ENCODE results near the gene SLC23A2. TPM values are rescaled to one million over a fixed set of nuclear protein-coding genes. Genes with fewer than 3 reads are reported as not detected.

Gene SLC23A2
- total RNA-seq, 1 experiment from 2014 or later: 22.3 TPM

DNA sequence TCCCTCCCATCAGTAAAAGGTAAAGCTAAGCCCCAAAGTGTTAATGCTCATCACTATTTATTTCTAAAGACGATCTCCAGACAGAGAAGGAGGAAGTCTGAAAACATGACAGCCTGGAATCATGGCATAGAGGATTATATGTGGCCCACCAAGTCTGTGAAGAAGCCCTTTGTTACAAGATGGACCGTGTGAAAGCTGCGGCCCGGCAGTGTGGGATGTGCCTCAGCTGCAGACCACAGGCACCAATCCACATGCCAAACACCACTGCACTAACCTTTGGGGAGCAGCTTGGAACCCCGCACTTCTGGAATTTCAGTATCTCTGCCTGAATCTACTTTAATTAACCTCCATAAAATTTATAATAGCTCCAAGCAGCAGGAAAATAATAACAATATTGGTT lies 90.4 kb downstream of the SLC23A2 start:
- intact Hi-C loops (cut with micrococcal nuclease; ENCODE audit: unreplicated experiment): no loop called here
- Histone ChIP-seq H3K36me3 (ENCODE audit: low read depth) (no peaks in the 10 kb centered on the region), H3F3A (ENCODE audit: insufficient read depth, low read depth) (peaks cover 7% of the 10 kb centered on the region), H2AFZ (no peak overlapping the region), H3K4me1 (replicated peaks; ENCODE audit: insufficient read depth) (0 out of 2 replicates have a peak, but pooled peaks cover under 1% of the 10 kb centered on the region), H3K4me3 (no peak overlapping the region), H3K9me2 (ENCODE audit: insufficient read depth) (no peaks in the 10 kb centered on the region), H3K9me3 (ENCODE audit: insufficient read depth, low read depth) (no peaks in the 10 kb centered on the region), H4K20me1 (ENCODE audit: insufficient read depth) (no peaks in the 10 kb centered on the region), H3K4me2 (no peak overlapping the region), H3K79me2 (ENCODE audit: low read depth) (peaks cover 3% of the 10 kb centered on the region; the same call in 1 of the 2 replicates), H3K27me3 (ENCODE audit: insufficient read depth, low read depth) (no peaks in the 10 kb centered on the region), H3K27ac (no peak overlapping the region)
- no peak for DNase-seq
- ChIA-PET CTCF (no interaction called here), POLR2A (ENCODE audit: unreplicated experiment) (no interaction called here)
- TF ChIP-seq EZH2 (IDR thresholded peaks at IDR 0.05; ENCODE audit: low read depth): no peak
- TF ChIP-seq, protein P1, sequence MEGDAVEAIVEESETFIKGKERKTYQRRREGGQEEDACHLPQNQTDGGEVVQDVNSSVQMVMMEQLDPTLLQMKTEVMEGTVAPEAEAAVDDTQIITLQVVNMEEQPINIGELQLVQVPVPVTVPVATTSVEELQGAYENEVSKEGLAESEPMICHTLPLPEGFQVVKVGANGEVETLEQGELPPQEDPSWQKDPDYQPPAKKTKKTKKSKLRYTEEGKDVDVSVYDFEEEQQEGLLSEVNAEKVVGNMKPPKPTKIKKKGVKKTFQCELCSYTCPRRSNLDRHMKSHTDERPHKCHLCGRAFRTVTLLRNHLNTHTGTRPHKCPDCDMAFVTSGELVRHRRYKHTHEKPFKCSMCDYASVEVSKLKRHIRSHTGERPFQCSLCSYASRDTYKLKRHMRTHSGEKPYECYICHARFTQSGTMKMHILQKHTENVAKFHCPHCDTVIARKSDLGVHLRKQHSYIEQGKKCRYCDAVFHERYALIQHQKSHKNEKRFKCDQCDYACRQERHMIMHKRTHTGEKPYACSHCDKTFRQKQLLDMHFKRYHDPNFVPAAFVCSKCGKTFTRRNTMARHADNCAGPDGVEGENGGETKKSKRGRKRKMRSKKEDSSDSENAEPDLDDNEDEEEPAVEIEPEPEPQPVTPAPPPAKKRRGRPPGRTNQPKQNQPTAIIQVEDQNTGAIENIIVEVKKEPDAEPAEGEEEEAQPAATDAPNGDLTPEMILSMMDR (conservative IDR thresholded peaks at IDR 0.05): no peak
- BruUV-seq (replicated peaks): no TSS peak

DNA sequence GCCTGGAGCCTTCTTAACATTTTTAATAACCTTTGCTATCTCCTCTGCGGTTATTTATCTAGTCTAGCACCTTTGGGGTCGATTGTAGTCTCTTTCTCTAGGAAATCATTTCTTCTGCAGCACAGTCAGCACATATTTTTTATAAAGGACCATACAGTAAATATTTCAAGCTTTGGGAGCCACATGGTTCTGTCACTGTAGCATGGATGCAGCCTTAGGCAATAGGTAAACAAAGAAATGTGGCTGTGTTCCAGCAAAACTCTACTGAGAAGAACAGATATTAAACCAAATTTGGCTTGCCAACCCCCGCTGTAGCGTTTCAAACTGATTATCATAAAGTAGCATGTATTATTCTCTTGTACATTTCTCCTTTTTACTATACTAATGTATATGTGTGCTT lies 95.7 kb downstream of the SLC23A2 start:
- Histone ChIP-seq H3K4me3 (no peak overlapping the region), H3K27me3 (ENCODE audit: insufficient read depth, low read depth) (no peaks in the 10 kb centered on the region), H3K9me3 (ENCODE audit: insufficient read depth, low read depth) (no peaks in the 10 kb centered on the region), H2AFZ (no peak overlapping the region), H3K79me2 (ENCODE audit: low read depth) (peaks cover 15% of the 10 kb centered on the region; the same call in 1 of the 2 replicates), H4K20me1 (ENCODE audit: insufficient read depth) (no peaks in the 10 kb centered on the region; the same call in 1 of the 2 replicates), H3K4me1 (replicated peaks; ENCODE audit: insufficient read depth) (peaks cover 27% of the 10 kb centered on the region), H3K4me2 (no peak overlapping the region), H3F3A (ENCODE audit: insufficient read depth, low read depth) (peaks cover 17% of the 10 kb centered on the region), H3K9me2 (ENCODE audit: insufficient read depth) (no peaks in the 10 kb centered on the region), H3K27ac (no peak overlapping the region), H3K36me3 (ENCODE audit: low read depth) (no peaks in the 10 kb centered on the region; the same call in 1 of the 2 replicates)
- TF ChIP-seq, protein P1 (conservative IDR thresholded peaks at IDR 0.05): no peak
- TF ChIP-seq EZH2 (IDR thresholded peaks at IDR 0.05; ENCODE audit: low read depth): no peak
- BruUV-seq (replicated peaks): no TSS peak
- ChIA-PET POLR2A (ENCODE audit: unreplicated experiment) (no interaction called here), CTCF (interaction anchor here (0.6 kb wide), 2 partner anchors 51 to 304 kb away, joined by 6 to 14 read pairs; no protein-coding TSS in a partner anchor)
- DNase-seq: no peak
- intact Hi-C loops (cut with micrococcal nuclease; ENCODE audit: unreplicated experiment): no loop called here

DNA sequence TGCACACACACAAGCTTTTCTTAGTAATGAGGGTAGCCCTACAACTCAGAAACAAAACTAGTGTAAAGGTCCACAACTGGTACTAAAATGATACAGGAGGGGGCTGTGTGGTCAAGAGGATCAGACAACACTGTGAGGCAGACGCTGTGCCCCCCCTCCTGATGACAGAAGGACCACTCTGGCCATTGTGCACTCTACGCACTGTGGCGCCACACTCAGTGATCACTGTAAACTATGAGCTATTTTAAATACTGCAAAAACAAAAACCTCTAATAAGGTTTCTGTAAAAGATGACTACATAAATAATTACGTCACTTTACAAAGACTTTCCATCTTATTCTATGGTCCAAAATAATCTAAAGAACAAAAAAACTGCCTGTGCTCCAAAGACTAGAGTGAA lies 96.1 kb downstream of the SLC23A2 start:
- TF ChIP-seq EZH2 (IDR thresholded peaks at IDR 0.05; ENCODE audit: low read depth): no peak
- TF ChIP-seq, protein P1 (conservative IDR thresholded peaks at IDR 0.05): no peak
- Histone ChIP-seq H3K9me3 (ENCODE audit: insufficient read depth, low read depth) (no peaks in the 10 kb centered on the region), H3K4me3 (no peak overlapping the region), H3K79me2 (ENCODE audit: low read depth) (peaks cover 15% of the 10 kb centered on the region; the same call in 1 of the 2 replicates), H3K4me1 (replicated peaks; ENCODE audit: insufficient read depth) (peaks cover 30% of the 10 kb centered on the region), H3K27ac (peak overlapping the region; percentile 34; the same call in 1 of the 2 replicates), H2AFZ (no peak overlapping the region), H3K4me2 (no peak overlapping the region), H3K27me3 (ENCODE audit: insufficient read depth, low read depth) (no peaks in the 10 kb centered on the region), H3K36me3 (ENCODE audit: low read depth) (no peaks in the 10 kb centered on the region; the same call in 1 of the 2 replicates), H3F3A (ENCODE audit: insufficient read depth, low read depth) (peaks cover 20% of the 10 kb centered on the region), H3K9me2 (ENCODE audit: insufficient read depth) (no peaks in the 10 kb centered on the region), H4K20me1 (ENCODE audit: insufficient read depth) (no peaks in the 10 kb centered on the region; the same call in 1 of the 2 replicates)
- intact Hi-C loops (cut with micrococcal nuclease; ENCODE audit: unreplicated experiment): no loop called here
- POLR2A ChIA-PET (ENCODE audit: unreplicated experiment): no interaction called here
- no peak for DNase-seq
- CTCF ChIA-PET: interaction anchor here (0.6 kb wide), 2 partner anchors 51 to 304 kb away, joined by 6 to 14 read pairs; no protein-coding TSS in a partner anchor
- BruUV-seq (replicated peaks): no TSS peak

Measured in PC-9 (cell line).